Cardiac muscle cell (in vitro differentiated cells and primary cell): ENCODE data around the gene ACBD5. TPM values are rescaled to one million over a fixed set of nuclear protein-coding genes. Genes with fewer than 3 reads are reported as not detected.

Source experiments
- DNase-seq, 2 donors: peaks; one replicate each; pipeline versions ENCODE4 v3.0.0 to v3.0.0-alpha.2; 2010 to 2017; ENCODE audit warnings: low read depth in 1 of 2, low spot score in 1 of 2
- H3K27ac ChIP-seq: fragments of 200-600 bp; sonication (generic); 2 replicates; pipeline ENCODE4 v1.5.1; 2016
- H3K27me3 ChIP-seq: fragments of 200-600 bp; sonication (generic); 2 replicates; pipeline ENCODE4 v1.6.0; 2016; ENCODE audit warnings: control low read depth
- H3K36me3 ChIP-seq: fragments of 200-600 bp; sonication (generic); 2 replicates; pipeline ENCODE4 v1.5.1; 2016; ENCODE audit warnings: control low read depth
- H3K4me1 ChIP-seq: fragments of 200-600 bp; sonication (generic); 2 replicates; pipeline ENCODE4 v1.8.1; 2017; ENCODE audit warnings: low read depth, mild to moderate bottlenecking, mixed run types
- H3K4me3 ChIP-seq: fragments of 200-600 bp; sonication (generic); 2 replicates; pipeline ENCODE4 v1.5.1; 2016; ENCODE audit warnings: mild to moderate bottlenecking
- H3K9me3 ChIP-seq: fragments of 200-600 bp; sonication (generic); 2 replicates; pipeline ENCODE4 v1.5.1; 2017; ENCODE audit warnings: low read depth, mild to moderate bottlenecking, control low read depth
- polyA plus RNA-seq: library from polyadenylated mRNA; unstranded; fragments of >200 nt; fragmentation: Nextera tagmentation; extraction: Ambion mirVana; gene quantifications from 2 replicates; pipeline ENCODE4 v1.2.1, GENCODE V29; 2016
- total RNA-seq: library from RNA; depleted of rRNA; stranded (reverse); fragments of >200 nt; gene quantifications from 2 replicates; pipeline ENCODE4 v1.2.3, GENCODE V29; 2016
- TF ChIP-seq, protein P1 (sequence below): IDR thresholded peaks from 2 replicates; pipeline ENCODE4 v1.5.1; 2012; ENCODE audit warnings: low read depth, mild to moderate bottlenecking, low read length

Gene ACBD5
- total and polyA plus RNA-seq, 2 experiments from 2014 or later, result 17.8 to 27.0 TPM

DNA sequence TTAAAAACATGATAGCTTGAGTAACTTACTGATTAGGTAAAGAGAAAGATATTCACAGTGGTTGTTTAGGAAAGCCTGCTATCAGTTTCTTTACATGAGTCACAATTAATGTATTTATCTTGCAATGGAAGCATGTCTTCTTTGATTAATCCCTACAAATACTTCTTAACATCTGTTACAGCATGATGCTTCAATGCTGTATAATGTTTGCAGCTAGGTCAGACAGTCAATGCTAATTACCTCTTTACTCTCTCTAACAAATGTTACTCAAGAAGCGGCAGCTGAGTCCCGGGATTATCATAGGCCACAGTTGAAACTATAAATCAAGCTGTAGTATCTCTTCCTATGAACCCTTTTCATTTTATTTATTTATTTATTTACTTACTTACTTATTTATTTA is 33.2 kb downstream of the ACBD5 start:
- Histone ChIP-seq H3K36me3 (peaks cover 68% of the 10 kb centered on the region), H3K27ac (no peak overlapping the region), H3K27me3 (no peaks in the 10 kb centered on the region), H3K9me3 (no peaks in the 10 kb centered on the region), H3K4me3 (no peak overlapping the region), H3K4me1 (no peaks in the 10 kb centered on the region)
- TF ChIP-seq, protein P1, sequence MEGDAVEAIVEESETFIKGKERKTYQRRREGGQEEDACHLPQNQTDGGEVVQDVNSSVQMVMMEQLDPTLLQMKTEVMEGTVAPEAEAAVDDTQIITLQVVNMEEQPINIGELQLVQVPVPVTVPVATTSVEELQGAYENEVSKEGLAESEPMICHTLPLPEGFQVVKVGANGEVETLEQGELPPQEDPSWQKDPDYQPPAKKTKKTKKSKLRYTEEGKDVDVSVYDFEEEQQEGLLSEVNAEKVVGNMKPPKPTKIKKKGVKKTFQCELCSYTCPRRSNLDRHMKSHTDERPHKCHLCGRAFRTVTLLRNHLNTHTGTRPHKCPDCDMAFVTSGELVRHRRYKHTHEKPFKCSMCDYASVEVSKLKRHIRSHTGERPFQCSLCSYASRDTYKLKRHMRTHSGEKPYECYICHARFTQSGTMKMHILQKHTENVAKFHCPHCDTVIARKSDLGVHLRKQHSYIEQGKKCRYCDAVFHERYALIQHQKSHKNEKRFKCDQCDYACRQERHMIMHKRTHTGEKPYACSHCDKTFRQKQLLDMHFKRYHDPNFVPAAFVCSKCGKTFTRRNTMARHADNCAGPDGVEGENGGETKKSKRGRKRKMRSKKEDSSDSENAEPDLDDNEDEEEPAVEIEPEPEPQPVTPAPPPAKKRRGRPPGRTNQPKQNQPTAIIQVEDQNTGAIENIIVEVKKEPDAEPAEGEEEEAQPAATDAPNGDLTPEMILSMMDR, result no peak
- no peak for DNase-seq

DNA sequence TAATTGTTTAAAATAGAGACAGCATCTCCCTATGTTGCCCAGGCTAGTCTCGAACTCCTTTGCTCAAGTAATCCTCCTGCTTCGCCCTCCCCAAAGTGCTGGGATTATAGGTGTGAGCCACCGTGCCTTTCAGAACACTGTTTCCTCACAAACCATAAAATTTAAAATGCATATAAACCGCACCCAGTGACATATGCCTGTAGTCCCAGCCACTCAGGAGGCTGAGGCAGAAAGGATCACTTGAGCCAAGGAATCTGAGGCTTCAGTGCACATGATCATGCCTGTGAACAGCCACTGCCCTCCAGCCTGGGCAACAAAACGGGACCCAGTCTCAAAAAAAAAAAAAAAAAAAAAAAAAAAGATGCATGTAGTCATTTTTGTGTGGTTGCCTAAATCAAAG is 36.8 kb downstream of the ACBD5 start:
- DNase-seq, result no peak
- Histone ChIP-seq H3K9me3 (no peaks in the 10 kb centered on the region), H3K4me1 (no peaks in the 10 kb centered on the region), H3K27ac (no peak overlapping the region), H3K4me3 (no peak overlapping the region), H3K36me3 (peaks cover 55% of the 10 kb centered on the region), H3K27me3 (no peaks in the 10 kb centered on the region)
- TF ChIP-seq, protein P1, result no peak

DNA sequence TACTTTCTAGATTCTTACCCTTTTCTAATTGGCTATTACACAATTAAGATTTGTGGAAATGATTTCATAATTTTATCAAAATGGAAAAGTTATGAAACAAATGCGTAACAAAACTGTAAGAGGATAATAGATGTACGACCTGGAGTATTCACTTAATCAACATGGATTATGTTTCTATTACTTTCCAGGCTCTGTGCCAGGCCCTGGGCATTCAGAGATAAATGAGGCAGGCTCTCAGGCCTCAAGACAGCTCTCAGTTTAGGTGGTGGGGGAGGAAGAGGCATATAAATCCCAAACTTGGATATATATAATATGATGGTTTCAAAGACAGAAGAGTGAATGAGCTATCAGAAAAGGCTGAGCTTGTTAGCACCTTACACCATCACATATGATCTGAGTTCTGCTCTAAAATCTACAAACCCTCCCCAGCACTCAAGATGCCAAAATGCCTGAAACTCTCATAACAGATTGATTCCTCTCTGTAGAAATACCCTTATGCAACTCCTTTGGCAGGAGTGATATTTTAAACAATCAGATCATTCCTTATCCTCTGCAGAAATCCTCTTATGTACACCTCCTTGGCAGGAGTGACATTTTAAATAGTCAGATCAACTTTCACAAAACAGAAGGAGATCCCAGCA is 42.5 kb downstream of the ACBD5 start:
- Histone ChIP-seq H3K9me3 (no peaks in the 10 kb centered on the region), H3K4me3 (no peak overlapping the region), H3K27ac (peak overlapping the region; percentile 10), H3K36me3 (peaks cover 20% of the 10 kb centered on the region), H3K4me1 (no peaks in the 10 kb centered on the region), H3K27me3 (no peaks in the 10 kb centered on the region)
- peak in 1 of 2 donors; percentile 38 for DNase-seq
- TF ChIP-seq, protein P1, result no peak

DNA sequence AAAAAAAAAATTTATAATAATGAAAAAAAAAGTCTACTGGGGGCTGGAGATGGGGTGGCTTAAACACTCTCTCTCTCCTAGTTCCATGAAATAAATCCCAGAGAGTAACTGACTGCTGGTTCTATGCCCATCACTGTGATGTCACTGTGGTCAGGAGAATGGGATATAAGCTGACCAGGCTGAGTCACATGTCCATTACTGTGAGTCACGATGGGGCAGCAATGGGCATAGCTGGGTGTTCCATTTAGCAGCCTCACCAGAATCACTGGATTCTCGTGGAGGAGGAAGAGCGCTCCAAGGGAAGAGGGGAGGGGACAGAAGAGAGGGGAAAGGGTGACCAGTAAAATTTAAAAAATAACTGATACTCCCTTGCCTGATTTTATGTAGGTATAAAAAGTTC is 48.3 kb downstream of the ACBD5 start:
- Histone ChIP-seq H3K4me1 (no peaks in the 10 kb centered on the region), H3K27me3 (no peaks in the 10 kb centered on the region), H3K4me3 (no peak overlapping the region), H3K9me3 (no peaks in the 10 kb centered on the region), H3K27ac (no peak overlapping the region), H3K36me3 (peaks cover 8% of the 10 kb centered on the region)
- peak in 1 of 2 donors; percentile 92 for DNase-seq
- TF ChIP-seq, protein P1, result no peak

DNA sequence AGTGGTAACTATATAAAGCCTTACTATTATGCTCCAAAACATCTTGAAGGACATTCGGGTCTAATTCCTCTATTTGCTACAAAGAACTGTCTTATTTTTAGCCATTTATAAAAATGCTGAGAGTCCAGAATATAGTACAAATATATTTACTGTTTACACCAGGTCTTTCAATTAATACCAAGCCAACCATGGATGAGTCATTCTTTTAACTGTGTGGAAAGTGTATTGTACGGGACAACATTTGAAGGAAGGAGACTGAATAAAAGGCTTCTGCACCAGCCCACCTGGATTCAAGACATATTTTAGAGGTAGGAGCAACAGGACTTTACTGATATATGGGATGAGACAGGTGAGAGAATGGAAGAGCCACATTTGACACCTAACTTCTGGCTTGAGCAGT is 50.1 kb downstream of the ACBD5 start:
- Histone ChIP-seq H3K27ac (no peak overlapping the region), H3K27me3 (no peaks in the 10 kb centered on the region), H3K9me3 (no peaks in the 10 kb centered on the region), H3K36me3 (peaks cover 4% of the 10 kb centered on the region), H3K4me3 (no peak overlapping the region), H3K4me1 (no peaks in the 10 kb centered on the region)
- TF ChIP-seq, protein P1, result no peak
- DNase-seq, result no peak
